SH-SY5Y (cell line): ENCODE results near the gene RNF26.

Experiments used
- GATA2 ChIP-seq: IDR thresholded peaks from 2 replicates; pipeline ENCODE4 v1.6.1; 2011; ENCODE audit warnings: mild to moderate bottlenecking, low read depth, low read length
- GATA3 ChIP-seq: IDR thresholded peaks from 2 replicates; pipeline ENCODE4 v1.6.1; 2011; ENCODE audit warnings: low read depth, mild to moderate bottlenecking, low read length, moderate library complexity

GRCh38 chr11:119298726-119299125, 35.6 kb upstream of the RNF26 start:
- TF ChIP-seq GATA2 = no peak
- TF ChIP-seq GATA3 = no peak
